ENCODE results near the gene LIMA1. TPM values are rescaled to one million over a fixed set of nuclear protein-coding genes. Genes with fewer than 3 reads are reported as not detected.
A peak's percentile ranks its signal among the peaks of the same experiment; 100 is the strongest.

Gene LIMA1
- total RNA-seq, 4 donors from 2014 or later = 87.7 to 213 (median 152) TPM

DNA sequence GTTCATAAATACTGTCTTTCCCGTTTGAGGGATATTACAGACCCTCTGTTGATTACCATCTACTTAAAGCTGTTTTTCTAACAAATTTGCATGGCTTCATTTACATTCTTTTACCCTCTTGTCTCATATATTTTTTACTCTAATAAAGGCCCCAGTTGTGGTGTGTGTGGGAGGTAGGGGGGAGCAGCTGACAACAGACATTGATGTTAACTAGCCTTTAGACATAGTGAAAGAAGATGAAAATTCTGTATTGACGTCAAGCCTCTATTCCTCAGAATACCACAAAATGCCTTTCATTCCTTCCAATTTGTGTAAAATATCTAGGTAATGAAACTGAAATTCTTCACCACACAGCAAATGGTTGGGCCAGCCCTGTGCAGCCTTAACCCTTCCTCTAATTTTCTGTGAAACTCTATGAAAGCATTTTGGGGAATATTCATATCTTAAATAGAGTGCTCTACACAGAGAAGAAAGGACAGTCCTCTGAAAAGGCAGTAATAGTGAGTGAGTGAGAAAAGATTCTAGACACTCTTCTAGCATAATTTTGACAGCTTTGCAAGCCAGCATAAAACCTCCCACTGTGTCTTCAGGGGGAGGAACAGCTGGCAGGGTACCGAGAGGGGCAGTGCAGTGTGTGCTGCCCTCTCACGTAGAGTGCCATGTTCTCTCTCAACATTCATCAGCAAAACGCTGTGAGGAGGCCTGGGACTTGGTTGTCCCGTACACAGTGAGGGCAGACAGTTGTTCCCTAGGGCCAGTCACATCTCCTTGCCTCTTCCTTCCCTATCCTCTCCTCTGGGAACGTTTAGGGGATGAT, 96.0 kb downstream of the LIMA1 start:
- peaks cover 0 to 50% (median 27%) of the 10 kb centered on the region in 4 donors for H3K4me1 ChIP-seq
- no peak for DNase-seq (ENCODE audit: low spot score in 2 of 2)
- H3K27me3 ChIP-seq = no peaks in the 10 kb centered on the region
- H3K36me3 ChIP-seq = peaks cover 0 to 22% (median 0%) of the 10 kb centered on the region in 3 donors
- no peaks in the 10 kb centered on the region for H3K9me3 ChIP-seq
- TF ChIP-seq POLR2A (IDR thresholded peaks at IDR 0.05) (no peak), EP300 (IDR thresholded peaks at IDR 0.05) (no peak)
- TF ChIP-seq, protein P1, sequence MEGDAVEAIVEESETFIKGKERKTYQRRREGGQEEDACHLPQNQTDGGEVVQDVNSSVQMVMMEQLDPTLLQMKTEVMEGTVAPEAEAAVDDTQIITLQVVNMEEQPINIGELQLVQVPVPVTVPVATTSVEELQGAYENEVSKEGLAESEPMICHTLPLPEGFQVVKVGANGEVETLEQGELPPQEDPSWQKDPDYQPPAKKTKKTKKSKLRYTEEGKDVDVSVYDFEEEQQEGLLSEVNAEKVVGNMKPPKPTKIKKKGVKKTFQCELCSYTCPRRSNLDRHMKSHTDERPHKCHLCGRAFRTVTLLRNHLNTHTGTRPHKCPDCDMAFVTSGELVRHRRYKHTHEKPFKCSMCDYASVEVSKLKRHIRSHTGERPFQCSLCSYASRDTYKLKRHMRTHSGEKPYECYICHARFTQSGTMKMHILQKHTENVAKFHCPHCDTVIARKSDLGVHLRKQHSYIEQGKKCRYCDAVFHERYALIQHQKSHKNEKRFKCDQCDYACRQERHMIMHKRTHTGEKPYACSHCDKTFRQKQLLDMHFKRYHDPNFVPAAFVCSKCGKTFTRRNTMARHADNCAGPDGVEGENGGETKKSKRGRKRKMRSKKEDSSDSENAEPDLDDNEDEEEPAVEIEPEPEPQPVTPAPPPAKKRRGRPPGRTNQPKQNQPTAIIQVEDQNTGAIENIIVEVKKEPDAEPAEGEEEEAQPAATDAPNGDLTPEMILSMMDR (IDR thresholded peaks at IDR 0.05) = no peak
- peak overlapping the region; percentile 49 to 89 (median 72) for H3K27ac ChIP-seq
- 18 to 22% methylated on average over 7 of the region's 7 CpGs for WGBS, 2 donors
- H3K4me3 ChIP-seq = no peak overlapping the region

DNA sequence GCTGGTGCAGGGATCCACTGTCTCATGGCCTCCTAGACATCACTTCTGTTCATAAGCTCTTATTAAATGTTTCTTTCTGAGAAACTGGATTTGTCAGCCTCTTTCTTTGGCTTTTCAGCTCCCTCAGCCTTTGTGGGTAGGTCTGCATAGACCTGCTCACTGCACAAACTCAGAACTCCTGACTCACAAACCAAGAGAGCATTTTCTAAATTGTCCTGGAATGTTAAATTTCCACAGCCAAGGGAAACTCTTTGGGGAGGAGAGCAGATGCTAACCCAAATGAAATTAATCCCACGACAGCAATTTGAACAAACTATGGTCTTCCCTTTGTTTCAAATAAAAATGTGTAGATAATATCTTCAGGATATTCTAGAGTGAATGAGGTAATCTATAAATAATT, 96.6 kb downstream of the LIMA1 start:
- H3K4me1 ChIP-seq = peaks cover 0 to 50% (median 27%) of the 10 kb centered on the region in 4 donors
- no peak overlapping the region for H3K4me3 ChIP-seq
- peaks cover 0 to 22% (median 0%) of the 10 kb centered on the region in 3 donors for H3K36me3 ChIP-seq
- peak overlapping the region; percentile 20 to 89 (median 66) for H3K27ac ChIP-seq
- H3K27me3 ChIP-seq = no peaks in the 10 kb centered on the region
- TF ChIP-seq, protein P1 (IDR thresholded peaks at IDR 0.05) = no peak
- TF ChIP-seq EP300 (IDR thresholded peaks at IDR 0.05) (no peak), POLR2A (IDR thresholded peaks at IDR 0.05) (no peak)
- 25 to 26% methylated on average over 1 of the region's 1 CpG for WGBS, 2 donors
- DNase-seq (ENCODE audit: low spot score in 2 of 2) = no peak
- H3K9me3 ChIP-seq = no peaks in the 10 kb centered on the region

DNA sequence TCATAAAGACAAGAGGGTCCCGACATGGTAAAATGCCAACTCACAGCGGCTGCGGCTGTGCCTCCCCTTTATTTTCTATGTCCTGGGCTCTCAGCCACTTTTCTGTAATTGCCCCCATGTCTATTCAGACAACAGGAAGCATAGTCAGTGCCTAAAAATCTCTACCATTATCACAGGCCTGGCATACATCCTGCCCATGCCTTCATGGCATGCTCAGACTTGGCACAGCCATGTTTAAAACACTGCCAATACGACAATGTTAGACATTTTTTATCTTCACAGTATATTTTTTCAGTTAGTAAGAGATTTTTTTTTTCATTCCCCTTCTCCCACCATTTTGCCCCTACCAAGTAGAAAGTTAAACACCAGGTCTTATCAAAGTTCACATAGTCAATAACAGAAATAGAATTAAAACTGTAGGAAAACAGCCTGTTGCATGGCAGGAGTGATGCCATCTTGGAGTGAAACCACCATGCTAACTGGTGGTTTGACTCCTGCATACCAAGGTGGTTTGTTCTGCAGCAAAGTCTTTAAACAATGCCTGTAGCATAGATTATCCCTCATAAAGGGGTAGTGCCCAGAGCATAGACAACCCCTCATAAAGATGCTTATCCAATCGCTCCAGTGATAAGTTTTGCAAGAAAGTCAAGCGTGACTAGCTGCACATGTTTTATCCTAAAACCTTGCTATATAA, 97.2 kb downstream of the LIMA1 start:
- TF ChIP-seq EP300 (IDR thresholded peaks at IDR 0.05) = peak in 1 of 2 donors; percentile 29
- TF ChIP-seq, protein P1 (IDR thresholded peaks at IDR 0.05) = no peak
- H3K27ac ChIP-seq = peak overlapping the region; percentile 20 to 89 (median 66)
- H3K4me3 ChIP-seq = no peak overlapping the region
- DNase-seq (ENCODE audit: low spot score in 2 of 2) = no peak
- WGBS, 2 donors = 63 to 73% methylated on average over 6 of the region's 6 CpGs
- peaks cover 0 to 50% (median 27%) of the 10 kb centered on the region in 4 donors for H3K4me1 ChIP-seq
- H3K27me3 ChIP-seq = no peaks in the 10 kb centered on the region
- H3K36me3 ChIP-seq = peaks cover 0 to 21% (median 0%) of the 10 kb centered on the region in 3 donors
- H3K9me3 ChIP-seq = no peaks in the 10 kb centered on the region

DNA sequence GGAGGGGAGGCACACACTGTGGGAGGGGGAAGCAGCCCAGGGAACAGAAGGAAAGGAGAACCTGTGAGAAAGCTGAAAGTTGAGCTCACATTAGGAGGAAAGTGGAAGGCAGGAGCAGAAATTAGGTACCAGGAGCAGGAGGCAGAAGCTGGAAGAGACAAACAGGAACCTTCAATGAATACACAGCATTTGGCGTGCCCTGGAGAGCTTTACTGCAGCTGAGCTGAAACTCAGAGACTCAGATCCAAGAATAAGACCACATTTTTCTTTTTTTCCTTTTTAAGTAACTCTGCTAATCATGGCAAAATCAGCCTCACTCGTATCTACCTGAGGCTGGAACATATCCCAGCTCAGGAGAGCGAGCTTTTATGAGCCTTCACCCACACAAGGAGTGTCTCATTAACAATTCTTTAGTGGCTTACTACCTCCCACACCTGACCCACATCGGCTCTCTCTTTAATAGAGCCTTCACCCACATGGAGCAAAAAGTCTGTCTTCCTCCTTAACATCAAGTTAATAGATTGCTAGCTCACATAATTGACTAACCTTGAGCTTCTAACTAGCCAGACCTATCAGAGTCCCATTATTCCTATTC, 97.9 kb downstream of the LIMA1 start:
- peaks cover 0 to 50% (median 27%) of the 10 kb centered on the region in 4 donors for H3K4me1 ChIP-seq
- H3K4me3 ChIP-seq = no peak overlapping the region
- H3K36me3 ChIP-seq = peaks cover 0 to 24% (median 0%) of the 10 kb centered on the region in 3 donors
- H3K9me3 ChIP-seq = no peaks in the 10 kb centered on the region
- 55 to 70% methylated on average over 4 of the region's 4 CpGs for WGBS, 2 donors
- DNase-seq (ENCODE audit: low spot score in 2 of 2) = no peak
- no peaks in the 10 kb centered on the region for H3K27me3 ChIP-seq
- H3K27ac ChIP-seq = peak overlapping the region in 3 of 4 donors; percentile 34 to 89 (median 84)
- TF ChIP-seq POLR2A (IDR thresholded peaks at IDR 0.05) (no peak), EP300 (IDR thresholded peaks at IDR 0.05) (no peak)
- TF ChIP-seq, protein P1 (IDR thresholded peaks at IDR 0.05) = no peak
